SK-N-MC (cell line): Measurements from ENCODE around the gene GGT1.

Experiments
- EZH2 ChIP-seq: fragments of 200-600 bp; sonication (generic); IDR thresholded peaks from one replicate; pipeline ENCODE4 v1.6.1; 2017; ENCODE audit warnings: antibody characterized with exemption
- FOXP2 ChIP-seq: optimal IDR thresholded peaks from 2 replicates; pipeline ENCODE3; 2011; ENCODE audit warnings: mild to moderate bottlenecking, moderate library complexity; ENCODE audit not compliant: insufficient read depth; ENCODE audit errors: extremely low read length, control extremely low read depth
- POLR2AphosphoS5 ChIP-seq: IDR thresholded peaks from 2 replicates; pipeline ENCODE4 v1.6.1; 2012; ENCODE audit warnings: mild to moderate bottlenecking, low read depth, low read length, borderline replicate concordance

GRCh38 chr22:24580276-24580675 is 22.7 kb upstream of the GGT1 start:
- TF ChIP-seq POLR2AphosphoS5: no peak
- no peak for TF ChIP-seq EZH2
- TF ChIP-seq FOXP2: no peak
